Stimulated activated CD4-positive, alpha-beta T cell treated with anti-CD3 and anti-CD28 coated beads, Interleukin-1b, Interleukin-23, amount 100 ng/mL, for 24 hours (primary cell): ENCODE data around the gene TMEM131.
A peak's percentile ranks its signal among the peaks of the same experiment; 100 is the strongest.

Experiments
- DNase-seq, 4 experiments: peaks; one replicate each; pipeline ENCODE4 v3.0.0-alpha.2; 2020; ENCODE audit warnings: low read depth in 4 of 4, low spot score in 1 of 4

The TMEM131 gene

GRCh38 chr2:97766567-97766966 is 229.2 kb downstream of the TMEM131 start:
- no peak for DNase-seq

DNA sequence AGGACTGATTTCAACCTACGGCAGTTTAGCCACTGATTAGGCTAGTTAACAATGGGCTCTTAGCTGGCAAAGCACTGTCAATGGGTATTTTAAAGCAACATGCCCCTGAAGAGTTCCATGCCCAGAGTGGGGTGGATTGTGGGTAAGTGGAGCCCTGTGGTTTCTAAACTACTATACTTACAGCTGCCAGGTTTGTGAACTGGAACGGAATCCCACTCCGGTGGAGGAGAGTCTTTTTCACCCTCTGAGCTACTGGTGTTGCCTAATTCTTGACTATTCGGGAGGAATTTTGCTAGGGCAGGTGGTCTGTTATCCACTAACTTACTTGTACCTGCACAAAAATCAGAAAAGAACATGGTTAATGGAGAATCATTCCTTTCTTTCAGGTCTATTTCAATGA is 229.8 kb downstream of the TMEM131 start:
- no peak for DNase-seq

DNA sequence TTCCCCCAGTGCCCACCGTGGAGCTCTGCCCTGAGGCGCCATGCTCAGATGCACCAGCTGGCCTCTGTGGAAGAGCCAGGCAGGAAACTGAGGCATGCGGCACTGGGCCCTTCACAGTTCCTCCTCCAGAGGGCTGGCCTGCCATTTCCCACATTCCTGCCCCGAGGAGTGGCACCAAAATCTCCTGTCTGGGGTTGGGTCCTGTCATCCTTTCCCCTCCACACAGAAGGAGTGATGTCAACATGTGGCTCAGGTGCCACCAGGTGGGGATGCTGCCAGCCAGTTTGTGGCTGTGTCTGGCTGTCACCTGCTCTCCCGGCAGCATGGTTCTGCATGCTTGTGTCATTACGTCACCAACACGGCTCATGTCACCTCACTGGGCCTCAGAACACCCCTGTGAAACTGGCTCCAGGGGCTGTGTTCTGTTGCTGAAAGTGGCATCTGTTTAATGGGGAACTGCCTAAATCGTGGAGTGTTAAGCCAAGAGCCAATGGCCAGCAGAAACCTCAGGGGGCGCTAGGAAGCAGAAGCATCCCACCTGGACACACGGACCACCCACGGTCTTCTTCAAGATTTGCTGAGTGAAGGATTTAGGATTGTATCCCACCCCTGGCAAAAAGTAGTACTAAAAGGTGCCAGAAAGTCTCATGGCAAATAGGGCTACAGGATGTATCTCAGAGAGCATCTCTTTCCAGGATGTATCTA is 231.0 kb downstream of the TMEM131 start:
- no peak for DNase-seq

DNA sequence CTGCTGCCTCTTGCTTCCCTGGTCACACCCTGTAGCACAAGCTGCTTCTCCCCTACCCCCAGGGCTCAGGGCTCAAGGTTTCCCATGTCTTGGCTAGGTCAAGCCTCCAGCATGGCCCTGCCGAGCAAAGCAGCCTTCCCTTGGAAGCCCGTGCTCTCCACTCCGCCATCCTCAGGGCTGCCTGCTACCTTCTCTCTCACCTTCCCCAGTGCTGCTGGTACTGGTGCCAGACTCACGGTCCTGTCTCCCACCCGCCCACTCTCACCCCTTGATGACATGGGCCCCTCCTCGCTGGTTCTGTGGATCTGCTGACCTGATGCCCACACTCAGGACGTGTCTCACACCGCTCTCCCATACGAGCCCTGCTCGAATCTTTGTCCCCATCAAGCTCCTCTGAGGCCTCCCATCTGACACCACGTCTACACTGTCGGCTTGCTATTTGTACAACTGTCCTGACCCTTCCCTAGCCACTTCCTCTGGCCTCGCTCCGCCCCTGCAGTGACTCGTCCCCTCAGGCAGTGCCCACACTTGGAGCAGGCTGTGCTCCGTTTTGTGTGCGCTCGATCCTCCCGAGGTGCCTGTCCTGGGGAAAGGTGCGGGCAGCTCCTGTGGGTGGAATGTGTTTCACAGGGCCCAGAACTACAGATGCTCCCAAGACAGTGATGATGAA is 232.4 kb downstream of the TMEM131 start:
- no peak for DNase-seq

DNA sequence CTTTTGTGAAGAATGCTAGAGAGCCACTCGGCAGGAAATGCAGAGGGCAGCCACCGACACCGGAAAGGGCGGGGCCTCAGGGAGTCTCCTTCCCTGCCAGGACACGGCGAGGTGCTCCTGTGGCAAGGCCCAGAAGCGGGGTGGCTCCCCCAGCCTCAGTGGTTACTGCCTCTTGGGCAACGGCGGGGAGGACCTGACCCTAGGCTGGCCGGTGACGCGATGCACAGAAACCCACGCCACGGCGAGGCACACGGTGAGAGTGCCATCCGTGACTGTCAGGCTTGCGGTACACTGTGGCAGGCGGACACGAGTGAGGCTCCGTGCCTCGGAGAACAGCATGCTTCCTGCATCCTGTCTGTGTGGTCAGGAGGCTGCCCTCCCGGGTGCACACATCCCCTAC is 234.6 kb downstream of the TMEM131 start:
- DNase-seq: peak in 2 of 4 experiments; percentile 20 to 40

DNA sequence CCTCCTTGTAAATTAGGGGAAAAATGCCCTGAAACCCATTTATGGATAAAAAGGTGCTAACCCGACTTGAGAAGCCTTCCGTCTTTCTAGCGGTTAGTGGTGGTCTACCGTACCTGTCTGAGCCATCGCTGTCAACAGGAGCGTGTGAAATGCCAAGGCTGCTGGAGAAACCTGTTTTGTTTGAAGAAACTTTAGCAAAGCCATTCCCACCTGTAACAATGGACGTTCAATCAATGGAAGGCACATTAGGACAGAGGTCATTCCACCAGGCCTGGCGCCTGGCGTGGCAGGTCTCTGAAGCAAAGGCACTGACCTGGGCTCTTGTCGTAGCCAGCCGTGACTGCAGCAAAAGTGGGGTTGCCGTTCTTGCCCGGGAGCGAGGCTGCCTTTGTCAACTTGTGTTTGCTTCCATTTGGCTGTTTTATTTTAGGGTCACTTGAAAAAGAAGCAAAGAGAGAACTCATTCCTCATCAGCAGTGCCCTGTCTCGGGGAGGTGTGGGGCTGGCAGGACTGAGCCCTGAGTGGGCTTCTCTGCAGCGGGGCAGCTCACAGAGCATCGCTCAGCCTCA is 235.2 kb downstream of the TMEM131 start:
- no peak for DNase-seq

- DNase-seq: no peak
Measured at GRCh38 chr2:97759727-97760407, 235.9 kb downstream of the TMEM131 start.

DNA sequence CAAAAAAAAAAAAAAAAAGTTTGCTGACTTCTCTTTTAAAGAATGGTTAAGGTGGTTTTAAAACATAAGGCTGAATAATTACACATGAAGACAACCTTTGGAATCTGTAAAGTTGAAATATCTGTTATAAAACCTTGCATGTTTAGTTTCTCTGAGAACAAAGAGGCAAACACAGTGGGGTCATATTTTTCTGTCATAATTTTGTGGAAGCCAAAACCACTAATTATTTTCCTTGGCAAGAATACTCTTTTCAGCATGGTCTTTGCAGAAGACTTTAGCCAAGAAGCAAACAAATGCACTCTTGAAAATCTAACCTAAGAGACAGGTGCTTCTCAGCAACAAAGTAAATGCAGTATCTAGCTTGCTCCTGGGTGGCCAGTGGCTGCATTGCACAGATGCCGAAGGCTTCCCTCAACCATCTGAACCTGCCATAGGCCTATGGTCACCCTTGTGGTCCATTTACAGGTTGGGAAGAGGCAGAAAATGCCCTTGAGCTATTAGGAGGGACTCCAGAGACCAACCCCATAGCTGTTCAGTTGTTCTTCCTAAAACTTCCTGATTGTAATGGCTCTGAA is 237.5 kb downstream of the TMEM131 start:
- no peak for DNase-seq

DNA sequence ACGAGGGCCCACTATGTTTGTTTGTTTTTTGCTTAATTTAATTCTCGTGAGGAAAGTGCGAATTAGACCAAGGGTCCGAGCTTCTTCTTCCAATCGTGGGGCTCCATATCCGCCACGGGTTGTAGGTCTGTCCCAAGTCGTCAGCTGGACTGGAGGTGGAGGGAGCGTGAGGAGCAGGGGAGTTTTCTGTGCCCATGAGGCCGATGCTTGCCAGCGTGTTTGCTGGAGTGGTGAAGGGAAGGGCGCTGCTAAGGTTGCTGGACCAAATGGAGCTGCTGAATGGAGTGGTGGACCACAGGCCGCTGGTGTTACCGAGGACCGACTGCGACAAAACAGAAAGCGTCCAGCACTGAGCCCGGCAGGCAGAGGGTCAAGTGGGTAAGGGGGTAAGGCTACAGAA is 238.7 kb downstream of the TMEM131 start:
- no peak for DNase-seq

DNA sequence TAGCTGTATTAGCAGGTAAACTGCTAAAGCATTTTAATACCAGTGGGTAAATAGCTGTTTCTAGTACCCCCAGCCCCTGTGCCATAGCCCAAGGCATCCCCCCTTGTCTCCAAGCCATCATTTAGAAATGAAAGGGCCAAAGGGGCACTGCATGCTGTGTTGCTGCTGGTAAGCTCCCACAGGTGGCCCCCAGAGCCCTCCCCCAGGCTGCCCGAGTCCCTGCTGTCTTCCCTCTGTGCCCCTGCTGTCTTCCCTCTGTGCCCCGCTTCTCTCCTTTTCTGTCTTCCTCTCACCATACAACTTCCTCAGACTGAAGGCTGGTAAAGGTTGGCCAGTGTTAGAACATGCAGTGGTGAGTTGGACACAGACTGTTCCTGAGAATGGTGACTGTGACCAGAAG is 240.3 kb downstream of the TMEM131 start:
- DNase-seq: no peak

DNA sequence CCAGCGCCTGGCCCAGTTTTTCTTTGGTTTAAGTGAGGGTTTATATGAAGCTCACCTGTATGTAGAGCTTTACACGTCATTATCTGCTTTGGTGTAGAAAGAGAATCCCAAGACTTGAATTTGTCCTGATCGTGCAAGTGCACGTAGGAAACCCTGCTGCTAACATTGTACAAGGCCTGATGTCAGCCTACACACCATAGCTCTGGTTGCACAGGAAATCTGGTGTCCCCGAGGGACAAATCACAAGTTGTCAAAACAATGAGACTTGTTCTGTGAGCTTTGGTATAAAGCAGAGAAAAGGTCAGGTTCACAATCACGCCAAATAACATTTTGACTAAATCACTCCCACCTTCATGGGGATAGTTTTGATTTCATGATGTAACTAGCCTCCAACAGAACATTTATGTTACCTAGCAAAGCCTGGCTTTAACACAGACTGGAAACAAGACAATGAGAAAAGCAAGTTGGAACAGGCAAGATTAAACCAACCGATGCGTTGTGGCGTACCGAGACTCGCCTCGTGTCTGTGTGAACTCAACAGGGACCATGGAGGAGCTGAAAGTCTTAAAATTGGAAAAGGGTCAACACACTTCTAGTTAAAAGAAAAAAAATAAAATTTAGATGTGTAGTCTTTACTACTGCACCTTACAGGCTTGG is 240.9 kb downstream of the TMEM131 start:
- DNase-seq: no peak

- DNase-seq: no peak
Measured at GRCh38 chr2:97752342-97753334, 243.1 kb downstream of the TMEM131 start.

GRCh38 chr2:97751752-97752151 is 244.0 kb downstream of the TMEM131 start:
- no peak for DNase-seq

DNA sequence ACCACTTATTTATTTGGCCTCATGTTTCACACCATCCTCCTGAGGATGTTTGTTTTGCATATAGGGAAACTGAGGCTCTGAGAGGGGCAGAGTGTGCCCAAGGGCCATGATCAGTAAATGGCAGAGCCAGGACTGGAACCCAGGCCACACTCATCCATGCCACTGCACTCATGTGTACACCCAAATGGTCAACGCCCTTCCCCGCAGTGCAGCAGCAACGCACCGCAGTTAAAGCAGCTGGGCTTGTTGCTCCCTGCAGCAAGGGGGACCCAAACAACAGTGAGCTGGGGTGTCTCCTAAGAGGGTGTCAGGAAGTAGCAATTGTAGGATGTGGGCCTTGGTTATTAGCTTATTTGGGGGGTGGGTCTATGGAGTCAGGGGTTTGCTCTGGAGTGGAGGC is 245.7 kb downstream of the TMEM131 start:
- no peak for DNase-seq

GRCh38 chr2:97749581-97749980 is 246.2 kb downstream of the TMEM131 start:
- DNase-seq: no peak

DNA sequence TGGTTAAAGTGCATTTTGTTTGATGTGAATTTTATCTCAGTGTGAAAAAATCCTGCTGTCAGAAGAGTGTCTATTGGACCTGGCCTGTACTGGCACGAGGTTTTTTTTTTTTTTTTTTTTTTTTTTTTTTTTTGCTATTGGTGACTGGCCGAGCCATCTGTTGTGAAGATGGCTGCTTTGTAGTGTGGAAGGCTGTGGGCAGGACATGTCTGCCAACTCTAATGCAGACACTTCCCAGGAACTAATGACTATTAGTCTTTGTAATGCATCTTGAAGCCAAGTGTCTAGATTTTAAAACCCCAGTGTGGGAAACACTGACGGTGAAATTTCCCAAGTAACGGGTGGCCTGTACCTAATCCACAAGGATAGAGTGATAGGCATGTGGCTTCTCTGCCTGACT is 248.0 kb downstream of the TMEM131 start:
- no peak for DNase-seq

DNA sequence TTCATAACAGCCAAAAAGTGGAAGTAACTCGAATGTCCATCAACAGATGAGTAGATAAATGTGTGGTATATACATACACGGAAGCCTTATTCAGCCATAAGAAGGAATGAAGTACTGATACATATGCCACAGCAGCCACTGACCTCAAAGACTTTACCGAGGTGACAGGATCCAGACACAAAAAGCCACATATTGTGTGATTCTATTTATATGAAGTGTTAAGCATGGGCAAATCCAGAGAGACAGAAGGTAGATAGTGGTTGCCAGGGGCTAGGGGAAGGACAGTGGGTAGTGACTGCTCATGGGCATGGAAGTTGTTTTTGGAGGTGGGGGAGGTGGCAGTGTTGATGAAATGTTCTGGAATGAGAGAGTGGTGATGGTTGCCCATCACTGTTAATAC is 248.5 kb downstream of the TMEM131 start:
- no peak for DNase-seq

DNA sequence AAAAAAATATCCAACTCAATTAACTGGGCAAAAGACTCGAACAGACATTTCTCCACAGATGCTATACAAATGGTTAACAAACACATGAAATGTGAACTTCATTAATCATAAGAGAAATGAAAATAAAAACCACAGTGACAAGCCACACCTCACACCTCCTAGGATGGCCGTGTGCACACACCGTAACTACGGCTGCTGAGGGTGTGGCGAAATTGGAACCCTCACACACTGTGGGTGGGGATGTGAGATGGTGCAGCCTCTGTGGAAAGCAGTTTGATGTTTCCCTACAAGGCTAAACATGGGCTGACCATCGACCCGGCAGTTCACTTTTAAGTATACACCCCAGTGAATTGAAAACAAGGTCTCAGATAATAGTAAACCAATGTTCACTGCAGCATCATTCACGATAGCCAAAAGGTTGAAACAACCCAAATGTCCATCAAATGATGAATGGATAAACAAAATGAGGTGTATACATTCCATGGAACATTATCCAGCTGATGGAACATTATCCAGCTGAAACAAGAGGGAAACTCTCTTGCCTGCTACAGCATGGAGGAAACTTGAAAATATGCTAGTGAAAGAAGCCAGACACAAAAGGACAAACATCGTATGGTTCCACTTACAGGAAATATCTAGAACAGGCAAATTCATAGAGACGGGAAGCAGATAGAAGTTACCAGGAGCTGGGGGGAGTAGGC is 250.1 kb downstream of the TMEM131 start:
- peak in 2 of 4 experiments; percentile 25 to 32 for DNase-seq

- no peak for DNase-seq
Measured at GRCh38 chr2:97743913-97744312, 251.8 kb downstream of the TMEM131 start.
